ENCODE measurements around the gene UGT1A8. TPM values are rescaled to one million over a fixed set of nuclear protein-coding genes. Genes with fewer than 3 reads are reported as not detected.
"Not testable (repeated sequence)": the region's sequence is repeated elsewhere in the genome, so short reads cannot be mapped to it uniquely, and the experiment has no call there.

UGT1A8 gene
- total RNA-seq, 1 experiment from 2014 or later, result not detected

GRCh38 chr2:233728723-233729301, 111.4 kb downstream of the UGT1A8 start, which contains the start of gene UGT1A3:
TSS of gene UGT1A3 (plus strand) at chr2:233729042. CDS start at chr2:233729127, 85 bp downstream.
- Mint-ChIP-seq H3K9me3 (ENCODE audit: unreplicated experiment) (no peaks in the 10 kb centered on the region), H3K27ac (ENCODE audit: low read depth, unreplicated experiment) (no peak within 1 kb of the TSS), H3K36me3 (ENCODE audit: insufficient read depth, unreplicated experiment) (peaks cover 7% of the 10 kb centered on the region), H3K4me3 (ENCODE audit: unreplicated experiment) (no peak within 1 kb of the TSS), H3K4me1 (ENCODE audit: insufficient read depth, unreplicated experiment) (no peaks in the 10 kb centered on the region), H3K27me3 (ENCODE audit: insufficient read depth, unreplicated experiment) (no peaks in the 10 kb centered on the region)
- no peak for DNase-seq (ENCODE audit: unreplicated experiment)
- intact Hi-C loops (cut with micrococcal nuclease), result no loop called here
- CTCF ChIA-PET, result no interaction called here
- no peak for TF ChIP-seq CTCF (IDR thresholded peaks at IDR 0.05; ENCODE audit: unreplicated experiment)
- POLR2A ChIA-PET, result interaction anchor here (0.6 kb wide), 1 partner anchor 49 kb away, joined by 3 read pairs; the partner anchor contains the start of gene MROH2A
- BruUV-seq (replicated peaks), result no TSS peak

GRCh38 chr2:233736868-233737653, 119.6 kb downstream of the UGT1A8 start:
- not testable (repeated sequence) for BruUV-seq (replicated peaks); H3K27ac Mint-ChIP-seq (ENCODE audit: low read depth, unreplicated experiment)

GRCh38 chr2:233740870-233741269, 123.4 kb downstream of the UGT1A8 start:
- H3K9me3 Mint-ChIP-seq (ENCODE audit: unreplicated experiment), result no peaks in the 10 kb centered on the region
- no peak for DNase-seq (ENCODE audit: unreplicated experiment)
- TF ChIP-seq CTCF (IDR thresholded peaks at IDR 0.05; ENCODE audit: unreplicated experiment), result no peak
- H3K27me3 Mint-ChIP-seq (ENCODE audit: insufficient read depth, unreplicated experiment), result no peaks in the 10 kb centered on the region
- H3K27ac Mint-ChIP-seq (ENCODE audit: low read depth, unreplicated experiment), result no peak overlapping the region
- POLR2A ChIA-PET, result no interaction called here
- no peaks in the 10 kb centered on the region for H3K36me3 Mint-ChIP-seq (ENCODE audit: insufficient read depth, unreplicated experiment)
- intact Hi-C loops (cut with micrococcal nuclease), result no loop called here
- H3K4me1 Mint-ChIP-seq (ENCODE audit: insufficient read depth, unreplicated experiment), result no peaks in the 10 kb centered on the region
- CTCF ChIA-PET, result no interaction called here
- BruUV-seq (replicated peaks), result no TSS peak
- H3K4me3 Mint-ChIP-seq (ENCODE audit: unreplicated experiment), result no peak overlapping the region

More at GRCh38 chr2:233736868-233737653, 119.6 kb downstream of the UGT1A8 start:
- H3K4me3 Mint-ChIP-seq (ENCODE audit: unreplicated experiment); H3K27me3 Mint-ChIP-seq (ENCODE audit: insufficient read depth, unreplicated experiment); DNase-seq (ENCODE audit: unreplicated experiment); intact Hi-C loops (cut with micrococcal nuclease); H3K4me1 Mint-ChIP-seq (ENCODE audit: insufficient read depth, unreplicated experiment); H3K9me3 Mint-ChIP-seq (ENCODE audit: unreplicated experiment); POLR2A ChIA-PET; H3K36me3 Mint-ChIP-seq (ENCODE audit: insufficient read depth, unreplicated experiment): not testable (repeated sequence)
- CTCF ChIA-PET, result interaction anchor here (0.6 kb wide), 1 partner anchor 14 kb away, joined by 5 read pairs; no protein-coding TSS in a partner anchor

- Mint-ChIP-seq H3K27ac (ENCODE audit: low read depth, unreplicated experiment) (no peak overlapping the region), H3K27me3 (ENCODE audit: insufficient read depth, unreplicated experiment) (no peaks in the 10 kb centered on the region), H3K9me3 (ENCODE audit: unreplicated experiment) (no peaks in the 10 kb centered on the region), H3K36me3 (ENCODE audit: insufficient read depth, unreplicated experiment) (no peaks in the 10 kb centered on the region), H3K4me3 (ENCODE audit: unreplicated experiment) (no peak overlapping the region), H3K4me1 (ENCODE audit: insufficient read depth, unreplicated experiment) (no peaks in the 10 kb centered on the region)
- ChIA-PET POLR2A (no interaction called here), CTCF (no interaction called here)
- no peak for TF ChIP-seq CTCF (IDR thresholded peaks at IDR 0.05; ENCODE audit: unreplicated experiment)
- intact Hi-C loops (cut with micrococcal nuclease), result no loop called here
- no TSS peak for BruUV-seq (replicated peaks)
- DNase-seq (ENCODE audit: unreplicated experiment), result no peak
Measured at GRCh38 chr2:233743464-233744259, 126.2 kb downstream of the UGT1A8 start.
